SK-N-SH treated with all-trans-retinoic acid at 6 μM for 48 hours (cell line): ENCODE measurements around the gene SMOC1.

Experiments used
- ATAC-seq: fragments of 200-7000 bp; cut with Tn5 transposase; 3 replicates; pipeline ENCODE4 v1.9.1; 2020; ENCODE audit warnings: mild to moderate bottlenecking, moderate library complexity
- ARNTL ChIP-seq: fragments of 450-650 bp; formaldehyde crosslinking; IDR thresholded peaks from 2 replicates; pipeline ENCODE4 v1.5.0; 2020; ENCODE audit warnings: low read depth, mild to moderate bottlenecking, moderate library complexity, borderline replicate concordance
- BACH2 ChIP-seq: fragments of 250-450 bp; sonication (Bioruptor Pico); IDR thresholded peaks from 2 replicates; pipeline ENCODE4 v1.9.0; 2021; ENCODE audit warnings: mild to moderate bottlenecking, borderline replicate concordance
- ESRRG ChIP-seq: fragments of 250-450 bp; sonication (Bioruptor Pico); IDR thresholded peaks from 2 replicates; pipeline ENCODE4 v1.6.1; 2021; ENCODE audit warnings: mild to moderate bottlenecking
- GLIS3 ChIP-seq: fragments of 250-450 bp; sonication (Bioruptor Pico); IDR thresholded peaks from 2 replicates; pipeline ENCODE4 v1.5.0; 2020; ENCODE audit warnings: mild to moderate bottlenecking, moderate library complexity
- PPARA ChIP-seq: fragments of 250-450 bp; sonication (Bioruptor Pico); IDR thresholded peaks from 2 replicates; pipeline ENCODE4 v1.5.0; 2020; ENCODE audit warnings: mild to moderate bottlenecking, borderline replicate concordance
- SNAI2 ChIP-seq: fragments of 250-450 bp; sonication (Bioruptor Pico); IDR thresholded peaks from 2 replicates; pipeline ENCODE4 v1.5.0; 2020; ENCODE audit warnings: mild to moderate bottlenecking, moderate library complexity
- TCF4 ChIP-seq: fragments of 250-450 bp; sonication (Bioruptor Pico); IDR thresholded peaks from 2 replicates; pipeline ENCODE4 v1.8.0; 2021; ENCODE audit warnings: mild to moderate bottlenecking, moderate library complexity, borderline replicate concordance
- TOX ChIP-seq: fragments of 250-450 bp; sonication (Bioruptor Pico); IDR thresholded peaks from 2 replicates; pipeline ENCODE4 v1.8.0; 2021; ENCODE audit warnings: mild to moderate bottlenecking, moderate library complexity, borderline replicate concordance
- TSHZ2 ChIP-seq: fragments of 250-450 bp; sonication (Bioruptor Pico); IDR thresholded peaks from 2 replicates; pipeline ENCODE4 v1.5.0; 2020; ENCODE audit warnings: mild to moderate bottlenecking, moderate library complexity
- ZC3H10 ChIP-seq: fragments of 250-450 bp; sonication (Bioruptor Pico); IDR thresholded peaks from 2 replicates; pipeline ENCODE4 v1.5.1; 2021; ENCODE audit warnings: mild to moderate bottlenecking, moderate library complexity
- ZFP3 ChIP-seq: fragments of 250-450 bp; sonication (Bioruptor Pico); IDR thresholded peaks from 2 replicates; pipeline ENCODE4 v1.5.0; 2020; ENCODE audit warnings: mild to moderate bottlenecking, moderate library complexity
- ZFP30 ChIP-seq: fragments of 450-650 bp; formaldehyde crosslinking; IDR thresholded peaks from 2 replicates; pipeline ENCODE4 v1.5.0; 2022; ENCODE audit warnings: mild to moderate bottlenecking, moderate library complexity
- ZNF565 ChIP-seq: fragments of 450-650 bp; formaldehyde crosslinking; conservative IDR thresholded peaks from 2 replicates; pipeline ENCODE4 v1.5.0; 2020; ENCODE audit warnings: low read depth, mild to moderate bottlenecking, moderate library complexity
- ZNF8 ChIP-seq: fragments of 450-650 bp; formaldehyde crosslinking; IDR thresholded peaks from 2 replicates; pipeline ENCODE4 v1.5.0; 2020; ENCODE audit warnings: mild to moderate bottlenecking, moderate library complexity
- TF ChIP-seq, protein P1 (sequence below): fragments of 250-450 bp; sonication (Bioruptor Pico); IDR thresholded peaks from 2 replicates; pipeline ENCODE4 v1.8.0; 2021; ENCODE audit warnings: low read depth, mild to moderate bottlenecking, moderate library complexity, borderline replicate concordance

The SMOC1 gene

GRCh38 chr14:69938751-69939150 lies 59.5 kb downstream of the SMOC1 start:
- ATAC-seq, result no peak
- TF ChIP-seq ZNF565 (CRISPR knock-in tag) (no peak), TSHZ2 (CRISPR knock-in tag) (no peak), ZNF8 (CRISPR knock-in tag) (no peak), BACH2 (CRISPR knock-in tag) (no peak), ARNTL (CRISPR knock-in tag) (no peak), TOX (CRISPR knock-in tag) (no peak), ZFP30 (CRISPR knock-in tag) (no peak), ZC3H10 (CRISPR knock-in tag) (no peak), GLIS3 (CRISPR knock-in tag) (no peak), SNAI2 (CRISPR knock-in tag) (no peak)
- TF ChIP-seq, protein P1, sequence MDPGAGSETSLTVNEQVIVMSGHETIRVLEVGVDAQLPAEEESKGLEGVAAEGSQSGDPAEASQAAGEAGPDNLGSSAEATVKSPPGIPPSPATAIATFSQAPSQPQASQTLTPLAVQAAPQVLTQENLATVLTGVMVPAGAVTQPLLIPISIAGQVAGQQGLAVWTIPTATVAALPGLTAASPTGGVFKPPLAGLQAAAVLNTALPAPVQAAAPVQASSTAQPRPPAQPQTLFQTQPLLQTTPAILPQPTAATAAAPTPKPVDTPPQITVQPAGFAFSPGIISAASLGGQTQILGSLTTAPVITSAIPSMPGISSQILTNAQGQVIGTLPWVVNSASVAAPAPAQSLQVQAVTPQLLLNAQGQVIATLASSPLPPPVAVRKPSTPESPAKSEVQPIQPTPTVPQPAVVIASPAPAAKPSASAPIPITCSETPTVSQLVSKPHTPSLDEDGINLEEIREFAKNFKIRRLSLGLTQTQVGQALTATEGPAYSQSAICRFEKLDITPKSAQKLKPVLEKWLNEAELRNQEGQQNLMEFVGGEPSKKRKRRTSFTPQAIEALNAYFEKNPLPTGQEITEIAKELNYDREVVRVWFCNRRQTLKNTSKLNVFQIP, result no peak

DNA sequence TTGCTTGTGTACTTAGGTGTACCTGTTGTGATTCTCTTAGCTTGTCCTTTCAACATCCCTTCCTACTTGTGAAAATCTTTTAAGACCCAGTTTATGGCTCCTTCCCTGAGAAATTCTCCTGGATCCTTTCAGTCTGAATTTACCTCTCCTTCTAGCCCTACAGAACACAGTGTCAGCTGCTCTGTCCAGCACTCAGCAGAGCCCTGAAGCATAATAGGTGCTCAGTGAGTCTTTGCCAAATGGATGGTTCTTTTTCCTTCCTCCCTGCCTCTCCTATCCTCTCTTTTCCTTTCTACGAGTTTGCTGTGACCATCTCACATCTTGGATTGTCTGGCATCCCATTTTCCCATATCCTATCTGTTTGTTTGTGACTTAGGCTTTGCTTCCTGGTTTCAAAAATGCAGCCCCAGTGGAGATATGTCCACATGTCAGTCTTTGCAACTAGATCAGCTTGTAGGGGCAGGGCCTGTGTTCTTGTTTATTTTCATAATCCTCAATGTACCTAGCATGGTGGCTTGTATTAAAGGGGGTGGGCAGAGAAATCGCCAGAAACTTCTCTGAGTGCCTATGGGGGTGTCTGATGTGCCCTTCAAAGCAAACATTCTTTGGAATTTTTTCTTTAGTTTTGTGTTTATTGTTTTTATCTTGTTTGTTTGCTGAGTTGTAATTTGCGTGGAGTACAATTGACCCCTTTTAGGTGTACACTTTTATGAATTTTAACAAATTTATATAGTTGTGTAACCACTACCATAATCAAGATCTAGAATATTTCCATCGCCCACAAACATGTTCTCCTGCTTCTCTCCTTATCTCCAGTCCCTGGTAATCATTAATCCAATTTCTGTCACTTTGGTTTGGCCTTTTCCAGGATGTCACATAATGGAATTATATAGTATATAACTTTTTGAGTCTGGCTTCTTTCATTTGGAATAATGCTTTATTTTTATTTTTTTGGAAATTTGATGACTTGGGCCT lies 62.8 kb downstream of the SMOC1 start:
- no peak for ATAC-seq
- no peak for TF ChIP-seq ZFP30 (CRISPR knock-in tag)
- peak; percentile 63; the same call in 1 of the 2 replicates for TF ChIP-seq TCF4

- no peak for ATAC-seq
- TF ChIP-seq ESRRG (CRISPR knock-in tag) (no peak), TSHZ2 (CRISPR knock-in tag) (peak; percentile 79; the same call in 1 of the 2 replicates), ZFP3 (CRISPR knock-in tag) (no peak), TCF4 (peak; percentile 92)
Measured at GRCh38 chr14:69943084-69943780, 64.0 kb downstream of the SMOC1 start.

DNA sequence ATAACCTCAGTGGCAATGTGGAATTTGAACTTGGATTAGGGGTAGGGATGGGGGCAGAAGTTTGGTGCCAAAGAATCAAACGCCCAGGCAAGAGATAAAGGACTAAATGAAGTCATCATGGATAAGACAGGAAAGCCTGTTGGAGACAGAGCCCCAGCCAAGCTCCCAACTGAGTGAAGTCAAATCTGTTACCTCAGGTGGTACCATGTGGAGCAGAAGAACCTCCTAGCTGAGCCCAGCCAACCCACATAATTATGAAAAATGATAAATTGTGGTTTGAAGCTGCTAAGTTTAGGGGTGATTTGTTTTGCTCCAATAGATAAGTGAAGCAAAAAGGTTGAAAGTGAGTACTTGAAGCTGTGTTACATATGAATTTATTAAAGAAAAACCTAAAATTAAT lies 66.1 kb downstream of the SMOC1 start:
- no peak for ATAC-seq
- no peak for TF ChIP-seq PPARA (CRISPR knock-in tag)

DNA sequence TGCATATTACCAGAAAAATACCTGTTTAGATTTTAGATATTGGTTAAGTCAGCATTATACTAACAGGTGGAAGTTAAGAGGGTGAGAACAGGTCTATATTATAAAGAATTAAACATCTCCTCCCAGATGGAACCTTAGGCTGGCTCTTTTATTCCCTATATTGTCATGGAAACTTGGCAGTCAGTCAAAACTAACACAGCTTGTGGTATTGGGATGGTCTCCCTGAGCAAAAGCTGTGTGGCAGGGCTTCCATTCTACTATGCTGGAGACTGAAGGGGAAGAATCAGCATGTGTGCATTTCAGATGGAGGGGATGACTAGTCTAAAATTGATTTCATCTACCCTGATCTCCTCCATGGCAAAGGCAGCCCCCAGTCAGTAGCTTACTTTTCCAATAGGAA lies 66.7 kb downstream of the SMOC1 start:
- no peak for ATAC-seq

DNA sequence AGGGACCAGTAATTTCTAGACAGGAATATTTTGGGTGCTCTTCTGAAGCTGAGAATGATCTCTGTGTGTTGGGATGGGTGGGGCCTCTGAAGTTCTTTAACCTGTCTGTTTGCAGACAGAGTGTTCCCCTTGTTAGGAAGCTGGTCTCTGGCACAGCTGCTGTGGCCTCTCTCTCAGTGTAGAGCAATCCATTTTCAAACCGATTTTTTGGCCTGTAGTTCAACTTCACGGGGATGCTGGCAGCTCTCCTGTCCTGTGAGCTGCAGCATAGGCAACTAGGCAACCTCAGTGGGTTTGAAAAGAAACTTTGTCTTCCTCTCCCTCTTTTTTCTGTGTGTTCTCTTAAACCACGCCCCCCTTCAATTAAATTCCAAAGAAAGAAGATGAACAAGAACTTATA lies 69.1 kb downstream of the SMOC1 start:
- no peak for ATAC-seq
- TF ChIP-seq TSHZ2 (CRISPR knock-in tag) (no peak), ZFP30 (CRISPR knock-in tag) (no peak)

More for the DNA sequence above, 66.7 kb downstream of the SMOC1 start:
- TF ChIP-seq GLIS3 (CRISPR knock-in tag) (no peak), ZFP3 (CRISPR knock-in tag) (no peak)
- TF ChIP-seq, all 23 proteins: peak for 0
